NCI-H1092 (cell line): ENCODE data around the gene CLDN12.

Source experiments
- DNase-seq: peaks from one replicate; lab custom pipeline; 2025; lab: John Stamatoyannopoulos, UW

Gene CLDN12

DNA sequence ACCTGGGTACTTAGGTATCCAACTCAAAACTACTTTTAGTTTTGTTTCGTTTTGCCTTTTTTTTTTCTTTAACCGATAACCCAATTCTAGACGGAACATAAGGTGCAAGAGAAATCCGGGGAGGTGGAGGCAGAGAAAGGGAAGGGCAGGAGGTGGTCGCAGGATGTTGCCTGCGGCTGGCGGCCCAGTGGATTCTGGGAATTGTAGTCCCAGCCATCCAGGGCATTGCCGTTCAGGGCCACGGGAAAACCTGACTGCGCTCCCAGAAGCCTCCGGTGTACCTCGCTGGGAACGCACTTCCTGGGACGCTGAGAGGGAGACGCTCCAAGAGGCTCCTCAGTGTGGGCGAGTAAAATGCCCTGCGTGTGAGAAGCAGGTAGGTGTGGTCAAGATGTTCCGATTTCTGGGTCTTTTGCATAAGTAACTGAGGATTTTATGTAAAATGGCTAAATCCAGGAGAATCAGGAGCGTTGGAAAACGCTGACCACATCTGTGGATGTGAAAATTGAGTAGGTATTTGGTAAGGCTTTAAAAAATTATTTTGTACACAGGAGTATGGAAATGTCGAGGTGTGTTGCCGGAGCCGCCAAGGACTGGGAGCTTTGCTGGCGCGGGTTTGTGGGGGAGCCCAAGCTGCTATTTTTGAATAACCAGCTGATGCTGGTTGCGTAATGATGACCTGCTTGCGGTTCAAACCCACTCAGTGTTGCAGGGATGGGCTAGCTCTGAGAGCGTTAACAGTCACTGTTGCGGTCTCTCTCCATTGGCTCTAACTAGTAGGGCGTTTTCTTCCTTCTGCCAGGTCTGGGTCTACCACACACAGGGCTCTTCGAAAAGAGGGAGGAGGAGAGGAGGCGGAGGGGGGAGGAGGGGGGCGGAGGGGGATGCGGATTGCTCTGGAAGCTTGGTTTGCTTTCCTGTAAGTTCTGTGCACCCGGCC lies at the start of gene CLDN12:
Gene CLDN12 (plus strand): TSS at position 288 of the 940 bp plus-strand sequence. CDS start 9,216 bp downstream, outside the sequence.
- DNase-seq: peak; percentile 94

DNA sequence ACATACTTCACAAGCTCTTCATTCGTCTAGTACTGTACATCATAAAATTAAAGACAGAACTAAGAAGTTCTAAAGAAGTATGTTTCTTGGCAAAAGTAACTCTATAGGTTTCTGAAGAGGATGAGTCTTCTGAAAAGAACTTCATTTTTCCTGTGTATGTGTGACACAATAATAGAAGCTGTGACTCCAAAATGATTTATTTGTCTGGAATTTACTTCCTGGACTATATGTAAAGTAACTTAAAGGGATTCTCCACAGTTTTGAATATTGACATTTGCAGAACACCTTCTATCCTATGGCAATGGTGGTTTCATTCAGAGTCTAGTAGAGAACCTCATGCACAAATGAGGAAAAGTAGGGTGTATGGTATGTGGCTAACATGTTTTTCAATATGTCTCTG lies 19.8 kb upstream of the CLDN12 start:
- DNase-seq: no peak

DNA sequence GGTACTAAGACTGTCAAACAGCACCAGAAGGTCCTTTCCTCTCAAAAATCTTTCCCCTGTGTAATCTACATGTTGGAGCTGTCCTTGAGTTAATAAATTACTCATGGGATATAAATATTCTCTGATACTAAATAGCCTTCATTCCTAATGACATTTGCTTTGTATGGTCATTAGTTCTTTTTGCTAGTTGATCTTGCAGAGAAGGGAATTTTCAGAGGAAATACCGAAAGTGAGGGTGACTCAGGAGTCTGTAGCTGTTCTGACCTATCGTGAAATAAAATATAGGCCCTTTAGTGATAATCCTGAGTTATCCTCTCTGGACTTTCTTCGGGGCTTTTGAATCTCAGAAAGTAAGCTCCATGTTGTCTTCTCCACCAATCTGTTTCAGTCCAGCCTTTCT lies 19.4 kb upstream of the CLDN12 start:
- no peak for DNase-seq

DNA sequence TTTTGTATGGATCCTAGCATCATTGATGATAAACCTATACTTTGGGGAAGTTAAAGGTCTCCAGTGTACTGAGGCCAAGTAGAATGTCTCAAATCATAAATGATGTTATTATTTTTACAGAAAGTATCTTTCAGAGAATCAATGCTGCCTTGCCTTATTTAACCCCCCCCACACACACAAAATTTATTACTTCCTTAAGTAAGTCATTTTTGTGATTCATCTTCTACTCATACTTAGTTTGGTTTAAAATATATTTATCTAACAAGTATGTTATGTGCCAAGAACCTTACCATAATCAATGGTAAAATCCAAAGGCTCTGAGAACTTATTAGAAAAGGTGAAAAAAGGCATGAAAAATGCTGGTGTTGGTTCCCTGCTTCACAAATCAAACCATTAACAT lies 18.8 kb upstream of the CLDN12 start:
- no peak for DNase-seq

DNA sequence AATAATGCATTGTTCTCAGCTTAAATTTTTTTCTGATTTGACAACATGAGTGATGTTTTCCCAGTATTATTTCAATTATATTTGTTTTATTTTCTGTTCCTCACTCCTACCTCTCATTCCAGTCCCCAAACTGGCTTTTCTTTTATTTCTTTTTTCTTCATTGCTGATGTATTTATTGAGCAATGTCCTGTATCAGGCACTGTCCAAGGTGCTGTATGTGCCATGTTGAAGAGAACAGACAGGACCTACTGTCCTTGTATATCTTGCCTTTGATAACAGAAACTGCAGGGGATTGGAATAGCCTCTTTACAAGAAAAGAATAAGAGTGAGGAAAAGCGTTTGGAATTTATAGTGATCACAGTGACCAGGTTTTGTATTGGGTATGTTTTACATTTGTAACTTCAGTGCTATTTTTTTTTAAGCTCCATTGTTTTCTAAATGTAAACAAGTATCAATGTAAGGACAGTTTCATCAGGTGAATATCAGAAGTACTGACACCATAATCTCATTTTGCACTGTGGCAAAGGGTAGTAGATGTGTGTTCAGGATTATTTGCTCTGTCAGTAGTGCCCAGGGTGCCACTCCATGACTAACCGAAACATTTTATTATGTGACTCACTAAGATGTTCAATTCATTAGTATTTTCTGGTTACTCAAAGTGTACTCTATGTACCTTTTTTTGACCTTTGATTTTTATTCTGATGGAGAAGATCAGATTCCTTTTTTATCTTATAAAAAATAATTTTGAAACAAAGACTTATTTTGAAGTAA lies 15.6 kb upstream of the CLDN12 start:
- no peak for DNase-seq

DNA sequence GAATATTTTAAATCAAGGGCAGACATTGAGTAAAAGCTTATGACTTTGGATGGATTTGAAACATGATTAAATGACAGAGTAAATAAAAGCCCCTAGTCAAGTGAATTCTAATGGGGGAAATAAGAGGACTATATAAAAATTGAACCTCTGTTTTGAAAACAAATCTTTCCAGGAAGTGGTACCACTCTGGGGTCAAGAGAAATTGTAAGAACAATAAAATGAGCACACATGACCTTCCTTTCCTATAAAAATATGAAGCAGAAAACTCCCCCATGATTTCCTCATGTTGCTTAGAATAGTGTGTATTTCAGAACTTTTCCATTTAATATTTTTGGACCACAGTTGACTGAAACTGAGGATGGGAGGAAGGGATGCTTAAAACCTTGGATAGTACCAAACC lies 12.3 kb upstream of the CLDN12 start:
- no peak for DNase-seq

DNA sequence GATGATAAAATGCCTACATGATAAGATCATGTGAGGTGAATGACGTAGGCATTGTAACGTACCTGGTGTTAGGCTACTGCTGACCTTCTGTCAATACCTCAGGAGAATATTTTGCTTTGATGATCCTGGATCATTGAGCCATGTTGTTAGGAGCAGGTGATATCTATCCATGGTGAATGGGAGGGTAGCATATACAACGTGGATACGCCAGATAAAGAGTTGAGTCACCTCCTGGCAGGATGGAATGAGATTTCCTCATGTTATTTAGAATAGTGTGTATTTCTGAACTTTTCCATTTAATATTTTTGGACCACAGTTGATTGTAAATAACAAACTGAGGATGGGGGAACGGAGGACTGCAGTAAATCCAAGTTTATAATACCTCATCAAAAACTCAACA lies 11.8 kb upstream of the CLDN12 start:
- no peak for DNase-seq

DNA sequence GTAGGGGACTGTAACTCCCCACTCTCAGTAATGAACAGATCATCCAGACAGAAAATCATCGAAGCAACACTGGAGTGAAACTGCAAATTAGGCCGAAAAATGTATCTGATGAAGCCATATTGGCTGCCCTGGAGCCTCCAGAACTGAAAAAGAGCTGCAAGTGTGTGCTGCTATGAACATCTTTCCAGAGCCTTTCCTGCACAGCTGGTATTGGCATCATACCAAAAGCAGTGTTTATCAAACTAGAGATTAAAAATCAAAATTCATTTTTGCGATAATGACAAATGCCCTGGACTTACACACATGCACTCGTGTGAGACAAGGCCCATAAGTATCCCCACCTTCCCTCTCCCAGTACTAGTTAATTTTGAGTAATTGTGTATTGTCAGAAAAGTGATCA lies 6.8 kb upstream of the CLDN12 start:
- no peak for DNase-seq

DNA sequence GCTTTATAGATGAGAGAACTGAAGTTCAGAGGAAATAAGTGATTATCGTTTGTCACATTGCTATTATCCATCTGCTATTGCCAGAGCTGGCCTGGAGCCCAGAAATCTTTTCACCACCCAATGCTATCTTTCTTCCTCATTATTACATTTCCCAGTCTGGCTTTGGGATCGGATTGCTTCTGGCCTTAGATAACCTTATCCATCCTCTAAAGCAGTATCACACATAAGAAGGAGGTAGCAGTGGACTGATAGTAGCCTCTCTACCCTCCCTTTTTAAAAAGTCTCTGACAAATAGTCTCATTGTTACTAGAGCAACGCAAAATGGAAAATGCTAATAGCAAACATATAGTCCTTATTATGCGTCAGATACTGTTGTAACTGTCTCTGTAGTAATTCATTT lies 1.3 kb upstream of the CLDN12 start:
- DNase-seq: peak; percentile 81

DNA sequence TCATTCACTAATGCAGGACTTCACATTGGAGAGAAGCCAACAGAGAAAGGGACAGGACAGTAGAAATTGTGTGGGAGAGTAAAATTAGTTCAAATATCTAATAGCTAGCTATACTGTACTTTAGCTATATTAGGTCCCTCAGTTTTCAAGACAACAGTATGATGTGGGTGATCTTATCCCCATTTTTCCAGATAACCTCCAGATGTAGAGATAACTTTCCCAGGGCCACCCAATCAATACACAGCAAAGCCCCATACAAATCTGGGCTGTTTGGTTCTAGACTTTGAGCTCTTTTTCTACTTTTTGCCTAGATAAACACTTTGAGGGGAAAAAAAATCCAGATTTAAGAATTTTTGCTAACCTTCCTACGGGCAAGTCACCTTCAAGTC lies 482 bp upstream of the CLDN12 start:
- no peak for DNase-seq

DNA sequence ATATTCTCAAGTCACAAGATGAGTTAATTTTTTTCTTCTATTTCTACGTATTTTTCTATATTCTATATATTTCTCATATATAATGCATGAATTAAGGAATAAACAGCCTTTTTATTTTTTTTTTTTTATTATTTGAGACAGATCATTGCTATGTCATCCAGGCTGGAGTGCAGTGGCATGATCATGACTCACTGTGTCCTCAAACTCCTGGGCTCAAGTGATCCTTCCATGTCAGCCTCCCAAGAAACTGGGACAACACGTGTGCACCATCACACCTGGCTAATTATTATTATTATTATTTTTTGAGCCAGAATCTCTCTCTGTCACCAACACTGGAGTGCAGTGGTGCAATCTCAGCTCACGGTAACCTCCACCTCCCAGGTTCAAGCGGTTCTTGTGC lies 1.5 kb downstream of the CLDN12 start:
- no peak for DNase-seq

DNA sequence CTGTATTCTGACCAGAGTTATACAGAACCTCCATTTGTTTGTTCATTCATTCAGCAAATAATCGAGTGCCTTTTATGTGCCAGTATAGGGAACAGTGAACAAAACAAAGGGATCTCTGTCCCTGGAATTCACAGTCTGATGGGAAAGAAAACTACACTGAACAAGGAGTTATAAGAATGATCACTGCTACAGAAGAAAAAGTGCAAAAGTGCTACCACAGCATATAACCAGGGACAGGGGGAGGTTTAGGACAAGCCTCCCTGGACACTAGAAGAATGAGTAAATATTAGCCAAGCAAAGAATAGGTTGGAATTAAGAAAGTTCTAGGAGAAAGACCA lies 4.2 kb downstream of the CLDN12 start:
- DNase-seq: no peak

DNA sequence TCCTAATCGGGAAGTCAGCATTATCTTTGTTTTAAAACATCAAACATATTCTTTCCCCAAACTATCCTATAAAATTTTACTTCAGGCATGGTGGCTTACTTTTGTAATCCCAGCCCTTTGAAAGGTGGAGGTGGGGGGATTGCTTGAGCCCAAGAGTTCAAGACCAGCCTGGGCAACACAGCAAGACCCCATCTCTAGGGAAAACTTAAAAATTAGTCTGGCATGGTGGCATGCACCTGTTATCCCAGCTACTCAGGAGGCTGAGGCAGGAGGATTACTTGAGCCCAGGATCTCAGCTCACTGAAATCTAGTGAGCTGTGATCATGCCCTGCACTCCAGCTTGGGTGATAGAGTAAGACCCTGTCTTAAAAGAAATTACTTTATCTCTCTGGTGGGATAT lies 4.9 kb downstream of the CLDN12 start:
- DNase-seq: no peak

DNA sequence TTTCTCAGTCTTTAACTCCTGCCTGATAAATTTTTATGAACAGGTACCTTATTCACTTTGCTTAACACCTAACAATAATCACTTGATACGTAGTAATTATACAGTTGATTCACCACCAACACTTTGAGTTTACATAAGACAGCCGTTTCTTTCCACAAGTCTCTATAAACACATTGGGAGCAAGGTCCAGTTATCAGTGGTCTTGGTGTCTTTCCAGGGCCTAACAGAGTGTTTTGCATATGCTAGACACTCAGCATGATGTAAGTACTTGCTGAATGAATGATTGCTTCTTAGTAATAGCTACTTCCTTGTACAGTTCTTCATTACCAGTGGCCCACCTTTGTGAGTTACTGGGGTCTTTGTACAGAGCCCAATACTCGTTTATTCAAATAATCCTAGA lies 6.4 kb downstream of the CLDN12 start:
- no peak for DNase-seq

DNA sequence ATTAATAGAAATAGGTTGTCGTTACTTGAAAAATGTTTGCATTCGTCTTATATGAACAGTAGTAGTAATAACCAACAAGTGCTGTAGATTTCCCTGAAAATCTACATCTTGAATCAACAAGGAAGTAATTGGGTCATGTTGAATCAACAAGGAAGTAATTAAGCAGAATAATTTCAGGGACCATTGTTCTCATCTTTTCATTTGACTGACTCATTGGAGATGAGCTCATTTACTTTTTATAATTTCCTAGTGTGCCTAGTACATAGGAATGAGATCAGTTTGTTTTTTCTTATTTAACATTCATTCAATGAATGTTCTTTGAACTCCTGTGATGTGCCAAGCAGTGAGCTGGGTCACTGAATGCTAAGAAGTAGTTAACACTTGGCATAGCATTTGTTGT lies 8.2 kb downstream of the CLDN12 start:
- DNase-seq: no peak

DNA sequence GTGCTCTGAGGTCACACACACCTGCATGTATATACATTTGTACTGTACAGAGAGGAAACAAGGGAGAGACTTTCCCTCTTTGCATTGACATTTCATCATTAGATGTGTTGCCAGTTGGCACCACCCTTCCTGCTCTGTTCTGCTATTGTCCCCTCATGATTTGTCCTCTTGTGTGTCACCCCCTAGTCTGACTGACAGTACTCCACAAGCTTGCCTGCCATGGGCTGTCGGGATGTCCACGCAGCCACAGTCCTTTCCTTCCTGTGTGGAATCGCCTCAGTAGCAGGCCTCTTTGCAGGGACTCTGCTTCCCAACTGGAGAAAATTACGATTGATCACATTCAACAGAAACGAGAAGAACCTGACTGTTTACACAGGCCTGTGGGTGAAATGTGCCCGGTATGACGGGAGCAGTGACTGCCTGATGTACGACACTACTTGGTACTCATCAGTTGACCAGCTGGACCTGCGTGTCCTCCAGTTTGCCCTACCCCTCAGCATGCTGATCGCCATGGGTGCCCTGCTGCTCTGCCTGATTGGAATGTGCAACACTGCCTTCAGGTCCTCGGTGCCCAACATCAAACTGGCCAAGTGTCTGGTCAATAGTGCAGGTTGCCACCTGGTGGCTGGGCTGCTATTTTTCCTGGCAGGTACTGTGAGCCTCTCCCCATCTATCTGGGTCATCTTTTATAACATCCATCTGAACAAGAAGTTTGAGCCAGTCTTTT lies 9.4 kb downstream of the CLDN12 start:
- no peak for DNase-seq

DNA sequence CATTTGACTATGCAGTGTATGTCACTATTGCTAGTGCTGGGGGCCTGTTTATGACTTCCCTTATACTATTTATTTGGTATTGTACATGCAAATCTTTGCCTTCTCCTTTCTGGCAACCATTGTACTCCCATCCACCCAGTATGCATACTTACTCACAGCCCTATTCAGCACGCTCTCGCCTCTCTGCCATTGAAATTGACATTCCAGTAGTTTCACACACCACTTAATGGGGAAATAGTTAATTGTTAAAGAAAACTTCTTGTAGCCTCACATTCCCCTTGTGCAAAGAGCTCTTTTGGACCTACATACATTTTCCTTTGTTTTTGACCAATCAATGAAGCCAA lies 9.9 kb downstream of the CLDN12 start:
- DNase-seq: no peak

DNA sequence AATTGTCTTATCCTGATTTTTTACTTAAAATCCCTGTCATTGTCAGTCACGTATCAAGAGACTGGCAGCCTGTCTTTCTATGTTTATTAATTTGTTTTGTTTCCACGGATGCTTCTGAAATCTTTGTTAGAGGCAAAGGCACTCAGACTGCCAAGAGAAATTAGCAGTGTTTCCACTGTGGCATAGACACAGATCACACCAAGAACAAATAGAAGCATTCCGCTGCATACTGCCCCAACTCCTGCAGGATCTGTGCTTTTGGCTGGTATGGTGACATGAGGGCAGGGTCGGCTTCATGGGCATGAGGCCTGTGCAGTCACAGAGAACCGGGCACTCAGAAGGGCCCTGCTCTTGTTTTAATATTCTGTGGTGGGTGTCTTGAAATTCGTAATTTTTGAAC lies 18.4 kb downstream of the CLDN12 start:
- no peak for DNase-seq

DNA sequence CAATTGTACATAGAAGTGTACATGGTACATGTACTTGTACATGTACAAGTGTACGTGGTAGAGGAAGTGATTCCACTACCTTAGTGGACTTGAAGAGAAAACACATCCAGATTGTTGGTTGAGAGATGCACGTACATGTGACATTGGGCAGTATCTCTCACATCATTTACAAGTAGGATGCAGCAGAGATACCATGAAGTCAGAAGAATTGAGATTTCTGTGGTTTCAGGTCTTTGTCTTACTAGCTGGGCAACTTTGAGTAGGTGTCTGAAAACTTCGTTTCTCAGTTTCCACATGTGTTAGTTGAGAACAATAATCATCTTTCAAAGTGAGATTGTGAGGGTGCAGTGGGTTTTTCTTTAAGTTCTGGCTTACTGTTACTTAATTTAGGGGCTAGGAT lies 21.5 kb downstream of the CLDN12 start:
- no peak for DNase-seq

DNA sequence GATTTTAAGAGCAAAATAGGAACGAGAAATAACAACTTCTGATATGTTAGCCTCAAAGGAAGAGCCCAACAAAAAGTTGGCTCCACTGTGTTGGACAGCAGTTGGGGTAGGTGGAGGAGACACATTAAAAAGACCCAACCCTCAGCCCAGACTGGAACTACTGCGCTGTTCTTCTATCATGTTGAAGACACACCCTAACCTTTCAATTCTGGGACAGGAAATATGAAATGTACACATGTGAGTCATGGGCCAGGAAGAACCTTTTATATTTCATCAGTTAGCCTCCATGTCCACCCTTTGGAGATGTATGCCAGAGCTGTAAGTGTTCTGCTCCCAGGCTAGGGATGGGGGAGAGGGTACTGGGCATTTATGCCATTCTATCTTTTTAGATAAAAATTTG lies 22.1 kb downstream of the CLDN12 start:
- no peak for DNase-seq

DNA sequence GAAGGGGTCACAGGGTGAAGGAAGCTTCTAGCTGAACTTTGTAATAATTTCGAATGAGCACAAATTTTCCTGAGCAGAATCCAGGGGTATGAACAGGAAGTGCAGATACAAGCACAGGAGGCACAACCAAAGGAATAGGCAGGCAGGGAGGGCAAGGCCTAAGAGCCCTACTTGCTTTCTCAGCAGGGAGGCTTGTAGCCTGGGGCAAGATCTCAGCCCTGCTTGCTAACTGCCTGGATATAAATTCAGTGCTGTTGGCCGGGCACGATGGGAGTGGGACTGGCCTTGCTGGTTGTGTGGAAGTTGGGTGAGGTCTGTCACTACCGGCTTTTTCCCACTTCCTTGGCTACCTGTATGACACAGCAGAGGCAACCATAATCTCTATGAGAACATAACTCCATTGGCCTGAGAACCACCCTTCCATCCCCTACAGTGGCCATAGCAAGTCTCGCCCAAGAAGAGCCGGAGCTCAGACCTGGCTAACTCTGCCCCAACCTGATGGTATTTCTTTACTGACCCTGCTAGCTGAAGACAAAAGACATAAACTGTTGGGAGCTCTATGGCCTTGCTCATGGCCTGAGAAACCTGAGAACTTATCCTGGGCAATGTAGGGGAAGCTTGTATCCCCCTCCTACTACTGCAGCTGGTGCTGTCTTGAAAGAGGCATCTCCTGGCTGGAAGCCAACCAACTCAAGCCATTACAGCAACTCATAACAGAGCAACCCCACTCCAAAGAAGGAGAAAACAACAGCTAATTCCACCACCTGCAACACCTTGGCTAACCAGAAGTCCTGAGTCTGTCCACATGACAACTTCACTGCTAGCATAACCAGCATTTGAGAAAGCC lies 27.6 kb downstream of the CLDN12 start:
- DNase-seq: no peak

DNA sequence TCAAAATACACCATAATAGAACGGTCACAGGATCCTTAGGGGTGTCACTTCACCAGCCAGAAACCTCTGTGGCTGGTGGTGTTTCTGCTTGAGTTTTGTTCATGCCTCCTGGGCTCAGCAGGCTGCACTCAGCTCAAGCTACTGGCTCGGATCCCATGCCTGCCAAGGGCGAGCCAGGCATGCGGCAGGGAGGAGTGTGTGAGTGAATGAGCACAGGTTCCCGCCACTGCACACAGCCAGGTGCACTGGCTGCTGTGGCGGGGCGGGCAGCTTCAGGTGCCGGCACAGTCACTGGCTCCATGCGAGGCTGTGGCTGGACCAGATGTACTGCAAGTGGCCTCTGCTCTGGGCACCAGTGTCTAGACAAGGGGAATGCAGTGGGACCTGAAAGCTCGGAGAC lies 29.5 kb downstream of the CLDN12 start:
- no peak for DNase-seq
